Muscle layer of colon (tissue), 2 donors: ENCODE results near the gene RPL12.

ENCODE experiments used
- H3K27ac ChIP-seq: one replicate; pipeline ENCODE4 v1.7.0; 2013; ENCODE audit warnings: low read depth, mild to moderate bottlenecking, low read length, moderate library complexity
- H3K27me3 ChIP-seq, 2 donors: one replicate each; pipeline ENCODE4 v1.7.0; 2013; ENCODE audit warnings: low read length in 2 of 2, mild to moderate bottlenecking in 2 of 2; ENCODE audit not compliant: insufficient read depth in 2 of 2, control insufficient read depth in 1 of 2
- H3K36me3 ChIP-seq: one replicate; pipeline ENCODE4 v1.7.0; 2013; ENCODE audit warnings: mild to moderate bottlenecking, low read length; ENCODE audit not compliant: insufficient read depth
- H3K4me1 ChIP-seq: one replicate; pipeline ENCODE4 v1.7.0; 2013; ENCODE audit warnings: mild to moderate bottlenecking, low read length; ENCODE audit not compliant: insufficient read depth
- H3K4me3 ChIP-seq, 2 donors: one replicate each; pipeline ENCODE4 v1.7.0; 2013; ENCODE audit warnings: low read length in 2 of 2, low read depth in 1 of 2, mild to moderate bottlenecking in 1 of 2, moderate library complexity in 1 of 2
- H3K9ac ChIP-seq: one replicate; pipeline ENCODE4 v1.7.0; 2013; ENCODE audit warnings: low read length
- H3K9me3 ChIP-seq: one replicate; pipeline ENCODE4 v1.7.0; 2013; ENCODE audit warnings: mild to moderate bottlenecking, low read length
- donor health status: abdominal sarcoma.
- donor health status: Adenocarcinoma of cecum.

RPL12 gene

DNA sequence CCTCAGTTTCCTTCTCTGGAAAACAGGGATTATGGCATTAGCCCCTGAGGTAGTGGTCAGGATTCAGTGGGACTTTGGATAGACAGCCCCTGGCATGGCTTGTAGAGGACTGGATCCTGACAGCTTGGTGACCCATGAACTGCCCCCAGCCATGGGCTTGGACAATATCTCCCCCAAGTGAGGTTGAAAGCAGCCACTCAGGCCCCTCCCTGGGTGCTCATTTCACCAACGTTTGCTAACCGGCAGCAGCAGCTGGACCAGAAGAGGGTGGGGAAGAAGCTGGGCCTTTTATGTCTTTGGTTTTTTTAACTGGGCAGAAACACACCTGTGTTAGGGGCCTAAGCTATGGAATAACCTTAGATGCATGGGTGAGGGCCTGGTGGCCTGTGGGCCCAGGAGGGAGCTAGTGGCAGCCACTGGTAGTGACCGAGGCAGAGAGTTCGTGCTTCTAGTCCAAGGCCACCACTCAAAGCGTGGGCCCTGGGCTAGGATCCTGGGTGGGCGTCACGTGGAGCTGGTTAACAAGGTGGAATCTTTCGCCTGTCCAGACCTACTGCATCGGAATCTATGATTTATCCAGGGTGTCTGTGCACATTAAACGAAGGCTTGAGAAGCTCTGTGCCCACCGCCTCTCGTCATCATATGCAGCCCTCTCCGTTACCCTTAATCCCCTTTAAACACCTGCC, 52.3 kb downstream of the RPL12 start:
- Histone ChIP-seq H3K9me3 (no peaks in the 10 kb centered on the region), H3K27me3 (no peaks in the 10 kb centered on the region), H3K4me3 (peak overlapping the region; percentile 65 to 73), H3K9ac (peak overlapping the region; percentile 50), H3K4me1 (peaks cover 18% of the 10 kb centered on the region), H3K27ac (peak overlapping the region; percentile 87), H3K36me3 (peaks cover 34% of the 10 kb centered on the region)

DNA sequence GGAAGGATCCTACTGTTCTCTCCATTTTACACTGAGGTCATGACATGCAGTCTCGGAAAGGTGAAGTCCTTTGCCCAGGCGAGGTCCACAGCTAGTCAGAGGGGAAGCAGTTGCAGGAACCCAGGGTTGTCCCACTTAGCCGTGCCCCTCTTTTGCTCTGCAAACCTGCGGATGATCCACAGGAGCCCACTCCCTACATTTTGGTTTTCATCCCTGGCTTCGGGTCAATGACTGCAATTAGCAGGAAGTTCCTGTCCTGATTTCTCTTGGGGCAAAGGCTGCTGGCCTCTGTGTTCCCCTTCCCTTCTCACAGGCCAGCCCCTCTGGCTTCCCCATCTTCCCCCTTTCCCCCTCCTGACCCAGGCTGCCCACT, 52.9 kb downstream of the RPL12 start:
- Histone ChIP-seq H3K9ac (peak overlapping the region; percentile 50), H3K36me3 (peaks cover 28% of the 10 kb centered on the region), H3K27me3 (no peaks in the 10 kb centered on the region), H3K4me1 (peaks cover 18% of the 10 kb centered on the region), H3K4me3 (peak overlapping the region; percentile 65 to 73), H3K27ac (peak overlapping the region; percentile 87), H3K9me3 (no peaks in the 10 kb centered on the region)
